ENCODE data around the gene ACACB.

The ACACB gene

GRCh38 chr12:109259545-109259895, 143.1 kb downstream of the ACACB start:
- DNase-seq, result no peak

- DNase-seq, result no peak
These were observed 144.7 kb downstream of the ACACB start for GRCh38 chr12:109261087-109261486.

GRCh38 chr12:109261939-109262338, 145.6 kb downstream of the ACACB start:
- no peak for DNase-seq

- no peak for DNase-seq
These were observed 147.1 kb downstream of the ACACB start for GRCh38 chr12:109263439-109263838.

- peak; percentile 98 for DNase-seq
These were observed 147.9 kb downstream of the ACACB start for GRCh38 chr12:109264095-109264942.

- no peak for DNase-seq
These were observed 148.7 kb downstream of the ACACB start for GRCh38 chr12:109264943-109265650.

GRCh38 chr12:109266106-109266879, 149.9 kb downstream of the ACACB start:
- DNase-seq, result no peak

GRCh38 chr12:109267361-109267760, 151.0 kb downstream of the ACACB start:
- no peak for DNase-seq

GRCh38 chr12:109268896-109269295, 152.5 kb downstream of the ACACB start:
- no peak for DNase-seq

GRCh38 chr12:109269428-109269827, 153.0 kb downstream of the ACACB start:
- no peak for DNase-seq

GRCh38 chr12:109270494-109270893, 154.1 kb downstream of the ACACB start:
- no peak for DNase-seq

- DNase-seq, result no peak
These were observed 155.0 kb downstream of the ACACB start for GRCh38 chr12:109271418-109271817.

GRCh38 chr12:109273354-109273753, 157.0 kb downstream of the ACACB start:
- DNase-seq, result peak; percentile 34

GRCh38 chr12:109274381-109274780, 158.0 kb downstream of the ACACB start:
- DNase-seq, result no peak

GRCh38 chr12:109275173-109275572, 158.8 kb downstream of the ACACB start:
- no peak for DNase-seq

GRCh38 chr12:109276160-109276559, 159.8 kb downstream of the ACACB start:
- no peak for DNase-seq

- DNase-seq, result no peak
These were observed 161.0 kb downstream of the ACACB start for GRCh38 chr12:109277255-109277898.

- peak; percentile 56 for DNase-seq
These were observed 161.7 kb downstream of the ACACB start for GRCh38 chr12:109277899-109278762.

- DNase-seq, result no peak
These were observed 162.5 kb downstream of the ACACB start for GRCh38 chr12:109278912-109279311.

GRCh38 chr12:109279525-109279924, 163.1 kb downstream of the ACACB start:
- no peak for DNase-seq

- no peak for DNase-seq
These were observed 165.1 kb downstream of the ACACB start for GRCh38 chr12:109281452-109281851.

- DNase-seq, result no peak
These were observed 168.0 kb downstream of the ACACB start for GRCh38 chr12:109284392-109284791.
